Dermis blood vessel endothelial cell (primary cell): ENCODE results near the gene CCDC159. TPM values are rescaled to one million over a fixed set of nuclear protein-coding genes. Genes with fewer than 3 reads are reported as not detected.
"Not testable (repeated sequence)": the region's sequence is repeated elsewhere in the genome, so short reads cannot be mapped to it uniquely, and the experiment has no call there.

Source experiments
- DNase-seq: peaks from one replicate; pipeline ENCODE4 v3.0.0; 2010
- total RNA-seq: library from RNA; depleted of rRNA; stranded (reverse); fragments of >200 nt; gene quantifications from 2 replicates; pipeline ENCODE4 v1.2.3, GENCODE V29; 2014

Gene CCDC159
- total RNA-seq, 1 donor from 2014 or later = 10.4 TPM

- no peak for DNase-seq
Measured at GRCh38 chr19:11338569-11339253, 7.6 kb upstream of the CCDC159 start.

- peak; percentile 89 for DNase-seq
Measured at GRCh38 chr19:11339254-11340098, 6.8 kb upstream of the CCDC159 start, which contains the start of gene RAB3D. Gene RAB3D (minus strand): TSS chr19:11339657. CDS start chr19:11337399, 2,258 bp downstream.

DNA sequence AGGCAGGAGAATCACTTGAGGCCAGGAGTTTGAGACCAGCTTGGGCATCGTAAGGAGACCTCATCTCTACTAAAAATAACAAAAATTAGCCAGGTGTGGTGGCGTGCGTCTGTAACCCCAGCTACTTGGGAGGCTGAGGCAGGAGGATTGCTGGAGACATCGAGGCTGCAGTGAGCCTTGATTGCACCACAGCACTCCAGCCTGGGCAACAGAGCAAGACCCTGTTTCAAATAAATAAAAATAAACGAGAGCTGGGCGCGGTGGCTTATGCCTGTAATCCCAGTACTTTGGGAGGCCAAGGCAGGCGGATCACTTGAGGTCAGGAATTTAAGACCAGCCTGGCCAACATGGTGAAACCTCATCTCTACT, 6.2 kb upstream of the CCDC159 start:
- not testable (repeated sequence) for DNase-seq

GRCh38 chr19:11342429-11342828, 3.9 kb upstream of the CCDC159 start:
- no peak for DNase-seq

DNA sequence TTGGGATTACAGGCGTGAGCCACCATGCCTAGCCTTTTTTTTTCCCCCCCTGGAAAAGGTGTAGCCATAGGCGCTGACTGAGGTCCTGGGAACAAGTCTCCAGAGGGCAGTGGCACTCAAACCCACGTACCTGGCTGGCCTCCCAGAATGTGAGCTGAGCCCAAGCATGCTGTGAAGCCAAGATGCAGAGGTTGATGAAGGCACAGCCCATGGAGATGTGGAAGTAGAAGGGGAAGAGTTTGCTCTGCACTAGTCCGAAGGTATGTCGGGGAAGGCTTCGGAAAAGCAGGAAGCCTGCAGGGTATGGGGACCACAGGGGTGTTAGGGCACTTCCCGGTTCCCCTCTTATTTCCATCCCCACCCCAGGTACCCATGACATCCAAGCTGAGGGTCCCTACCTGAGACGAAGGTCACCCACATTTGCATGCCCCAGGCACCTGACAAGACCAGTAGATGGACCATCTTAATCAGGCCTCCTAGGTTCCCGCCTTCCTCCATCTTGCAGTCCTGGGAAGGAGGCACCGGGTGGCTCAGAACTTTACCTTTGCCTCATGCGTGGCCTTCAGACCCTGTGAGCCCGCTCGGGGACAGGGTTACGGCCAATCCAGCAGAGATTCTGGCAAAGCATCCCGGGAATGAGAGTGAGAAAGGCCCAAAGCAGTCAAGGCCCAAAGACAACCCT, 1.1 kb upstream of the CCDC159 start:
- peak; percentile 16 for DNase-seq

DNA sequence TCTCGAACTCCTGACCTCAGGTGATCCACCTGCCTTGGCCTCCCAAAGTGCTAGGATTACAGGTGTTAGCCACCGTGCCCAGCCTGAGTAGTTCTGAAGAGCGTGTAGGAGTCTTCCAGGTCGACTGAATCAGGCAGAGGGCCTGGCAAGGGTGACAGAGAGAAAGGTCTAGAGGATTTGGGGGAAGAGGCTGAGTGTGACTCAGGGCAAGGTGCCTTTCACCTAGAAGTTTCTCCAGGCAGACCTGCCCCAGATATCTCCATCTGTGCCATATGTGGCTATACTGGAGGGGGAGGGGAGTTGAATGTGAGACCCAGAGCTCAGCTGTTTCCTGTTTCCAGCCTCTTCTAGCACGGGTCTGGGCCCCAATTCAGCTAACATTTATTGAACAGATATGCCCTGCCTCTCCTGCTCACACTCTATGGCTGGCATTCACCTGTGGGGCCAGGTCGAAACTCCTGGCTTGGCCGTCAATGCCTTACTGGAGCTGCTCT, 1.3 kb downstream of the CCDC159 start:
- DNase-seq = no peak

DNA sequence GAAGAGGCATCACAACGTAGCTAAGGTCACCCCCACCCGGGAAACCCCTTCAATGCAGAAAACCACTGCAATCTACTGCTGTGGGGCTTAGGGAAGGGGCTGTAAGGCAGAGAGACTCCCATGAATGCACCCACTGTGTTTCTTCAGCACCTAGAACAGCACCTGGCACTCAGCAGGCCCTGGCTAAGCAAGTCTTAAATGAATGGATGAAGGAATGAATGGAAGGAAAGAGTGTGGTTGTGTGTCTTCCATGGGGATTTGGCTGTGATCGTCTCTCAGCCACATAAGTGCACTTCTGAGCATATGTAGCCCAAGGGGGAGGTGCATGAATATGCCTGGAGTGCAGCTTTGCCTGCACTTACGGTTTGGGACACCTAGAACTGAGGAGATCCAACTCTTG, 2.9 kb downstream of the CCDC159 start:
- no peak for DNase-seq

GRCh38 chr19:11354102-11354501, 7.8 kb downstream of the CCDC159 start:
- not testable (repeated sequence) for DNase-seq

DNA sequence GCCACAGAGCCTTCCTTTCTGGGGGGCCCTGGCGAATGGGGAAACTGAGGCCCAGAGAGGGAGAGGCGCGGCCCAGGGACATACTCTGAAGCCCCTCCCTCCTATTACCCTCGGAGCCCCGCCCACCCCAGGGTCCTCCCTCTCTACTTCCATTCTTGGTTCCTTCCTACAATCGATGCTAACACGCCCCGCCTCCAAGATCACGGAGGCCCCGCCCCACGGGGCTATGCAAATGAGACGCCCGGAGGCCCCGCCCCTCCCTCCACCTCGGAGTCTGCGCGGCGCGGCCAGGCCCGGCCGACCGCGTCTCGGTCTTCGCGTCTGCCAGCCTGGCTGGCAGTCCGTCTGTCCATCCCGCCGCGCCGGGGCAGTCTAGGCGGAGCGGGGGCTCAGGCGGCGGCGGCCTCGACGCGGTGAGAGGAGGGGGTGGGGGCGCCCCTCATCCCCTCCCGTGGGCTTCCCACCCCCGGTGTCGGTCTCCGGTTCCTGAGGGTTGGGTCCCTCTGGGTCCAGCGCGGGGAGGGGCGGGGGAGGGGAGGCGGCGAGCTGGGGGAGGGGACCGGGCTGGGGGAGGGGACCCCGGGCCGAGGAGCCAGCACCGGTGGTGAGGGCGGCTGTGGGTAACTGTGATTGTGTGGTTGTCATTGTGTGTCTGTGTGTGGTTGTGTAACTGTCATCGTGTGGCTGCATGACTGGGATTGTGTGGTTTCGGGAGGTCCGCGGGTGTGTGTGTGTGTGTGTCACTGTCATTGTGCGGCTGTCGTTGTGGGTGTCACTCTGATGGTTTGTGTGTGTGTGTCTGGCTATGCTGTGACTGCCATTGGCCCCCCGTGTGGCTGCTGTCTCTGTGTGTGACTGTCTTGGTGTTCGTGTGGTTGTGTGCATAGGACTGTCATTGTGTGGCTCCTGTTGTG, 9.1 kb downstream of the CCDC159 start, which contains the start of gene PLPPR2:
Gene PLPPR2 (plus strand): TSS at position 273 of the 914 bp plus-strand sequence. CDS start 2,242 bp downstream, outside the sequence.
- DNase-seq = peak; percentile 91

GRCh38 chr19:11356074-11356397, 9.7 kb downstream of the CCDC159 start:
- no peak for DNase-seq

GRCh38 chr19:11356676-11357550, 10.6 kb downstream of the CCDC159 start:
- DNase-seq = no peak

GRCh38 chr19:11359421-11359820, 13.1 kb downstream of the CCDC159 start:
- DNase-seq = no peak

GRCh38 chr19:11361037-11361770, 14.9 kb downstream of the CCDC159 start:
- peak; percentile 56 for DNase-seq

DNA sequence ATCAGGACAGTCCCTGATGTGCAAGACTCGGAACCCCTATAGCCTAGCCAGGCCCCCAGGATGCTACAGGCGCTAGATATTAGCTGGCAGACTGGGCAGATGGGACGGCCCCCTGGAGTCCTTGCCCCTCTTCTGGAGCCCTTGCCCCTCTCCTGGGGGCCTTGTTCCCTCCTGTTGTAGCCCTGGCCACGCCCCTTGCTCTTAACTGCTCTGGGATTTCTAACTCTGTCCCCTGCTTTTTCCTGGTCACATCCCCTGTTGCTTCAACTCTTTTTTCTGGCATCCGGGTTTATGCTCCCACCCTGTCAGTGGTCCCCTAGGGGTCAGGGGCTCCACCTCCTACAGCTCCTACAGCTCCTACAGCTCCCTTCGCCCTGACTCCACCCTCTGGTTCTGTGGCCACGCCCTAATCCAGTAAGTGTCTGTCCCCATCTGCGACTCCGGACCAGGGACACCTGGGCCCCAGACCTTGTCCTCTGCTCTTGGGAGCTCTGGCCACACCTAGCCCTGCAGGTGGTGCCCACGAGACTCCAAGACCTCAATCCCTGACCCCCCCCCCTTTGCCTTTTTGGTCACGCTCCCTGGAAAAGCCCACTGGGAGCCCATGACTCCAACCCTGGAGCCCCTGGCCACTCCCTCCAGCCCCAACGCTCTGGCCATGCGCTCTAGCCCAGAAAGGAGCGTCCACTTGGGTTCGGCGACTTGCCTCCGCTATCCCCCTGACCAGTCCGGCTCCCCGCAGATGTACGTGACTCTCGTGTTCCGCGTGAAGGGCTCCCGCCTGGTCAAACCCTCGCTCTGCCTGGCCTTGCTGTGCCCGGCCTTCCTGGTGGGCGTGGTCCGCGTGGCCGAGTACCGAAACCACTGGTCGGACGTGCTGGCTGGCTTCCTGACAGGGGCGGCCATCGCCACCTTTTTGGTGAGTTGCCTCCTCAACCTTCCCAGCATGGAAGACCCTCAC, 15.7 kb downstream of the CCDC159 start:
- DNase-seq = no peak

DNA sequence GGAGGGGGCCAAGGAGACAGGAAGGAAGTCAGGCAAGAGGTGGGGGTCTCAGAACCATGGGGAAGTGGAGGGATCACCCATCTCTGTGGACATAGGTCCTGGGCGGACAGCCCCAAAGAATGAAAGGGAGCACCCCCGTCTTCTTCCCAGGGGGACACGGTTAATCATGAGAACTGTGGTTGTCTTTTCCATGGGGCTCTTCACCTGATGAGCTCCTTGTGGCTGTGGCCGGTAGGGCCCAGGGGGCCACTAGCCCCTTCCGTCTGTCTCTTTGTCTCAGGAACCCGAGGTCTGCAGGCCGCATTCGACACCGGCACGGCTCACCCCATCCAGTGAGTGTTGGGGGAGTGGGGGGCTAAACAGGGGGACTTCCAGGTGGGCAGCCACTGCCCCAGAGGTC, 17.6 kb downstream of the CCDC159 start:
- no peak for DNase-seq

GRCh38 chr19:11364296-11364904, 18.1 kb downstream of the CCDC159 start:
- no peak for DNase-seq

DNA sequence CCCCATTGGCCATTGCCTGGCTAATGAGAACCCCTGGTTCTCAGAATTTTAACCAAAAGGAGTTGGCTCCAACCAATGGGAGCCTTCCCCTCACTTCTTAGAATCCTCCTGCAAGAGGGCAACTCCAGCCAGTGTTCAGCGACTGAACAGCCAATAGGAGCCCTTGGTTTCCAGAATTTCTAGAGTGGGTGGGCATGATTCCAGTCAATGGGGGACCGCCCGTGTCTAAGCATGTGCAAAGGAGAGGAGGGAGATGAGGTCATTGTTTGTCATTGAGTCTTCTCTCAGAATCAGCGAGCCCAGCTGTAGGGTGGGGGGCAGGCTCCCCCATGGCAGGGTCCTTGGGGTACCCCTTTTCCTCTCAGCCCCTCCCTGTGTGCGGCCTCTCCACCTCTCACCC, 18.6 kb downstream of the CCDC159 start:
- no peak for DNase-seq

- DNase-seq = no peak
Measured at GRCh38 chr19:11365557-11366117, 19.3 kb downstream of the CCDC159 start.
